Parathyroid adenoma (tissue), 2 donors: ENCODE measurements around the gene TMEM242.

Experiments
- H2AFZ ChIP-seq: fragments of 300-600 bp; sonication (generic); one replicate; pipeline ENCODE4 v1.7.0; 2017; ENCODE audit warnings: antibody characterized with exemption, mild to moderate bottlenecking
- H3K27ac ChIP-seq: fragments of 300-600 bp; sonication (generic); one replicate; pipeline ENCODE4 v1.7.0; 2017
- H3K27me3 ChIP-seq: fragments of 300-600 bp; sonication (generic); one replicate; pipeline ENCODE4 v1.7.0; 2017; ENCODE audit warnings: low read length; ENCODE audit not compliant: control insufficient read depth, insufficient read depth
- H3K36me3 ChIP-seq: fragments of 300-600 bp; sonication (generic); one replicate; pipeline ENCODE4 v1.7.0; 2017; ENCODE audit warnings: low read length; ENCODE audit not compliant: control insufficient read depth, insufficient read depth
- H3K4me1 ChIP-seq: fragments of 300-600 bp; sonication (generic); one replicate; pipeline ENCODE4 v1.7.0; 2017; ENCODE audit warnings: control low read depth
- H3K4me2 ChIP-seq: fragments of 300-600 bp; sonication (generic); one replicate; pipeline ENCODE4 v1.7.0; 2017; ENCODE audit warnings: low read length
- H3K4me3 ChIP-seq: fragments of 300-600 bp; sonication (generic); one replicate; pipeline ENCODE4 v1.7.0; 2017; ENCODE audit warnings: low read depth, low read length
- H3K79me2 ChIP-seq: fragments of 300-600 bp; sonication (generic); one replicate; pipeline ENCODE4 v1.7.0; 2017; ENCODE audit warnings: control low read depth
- H3K9ac ChIP-seq: fragments of 300-600 bp; sonication (generic); one replicate; pipeline ENCODE4 v1.7.0; 2017; ENCODE audit warnings: mild to moderate bottlenecking
- H3K9me3 ChIP-seq: fragments of 300-600 bp; sonication (generic); one replicate; pipeline ENCODE4 v1.7.0; 2017; ENCODE audit warnings: low read length; ENCODE audit not compliant: control insufficient read depth
- CTCF ChIP-seq: fragments of 300-600 bp; sonication (generic); IDR thresholded peaks from one replicate; pipeline ENCODE4 v1.7.0; 2017; ENCODE audit warnings: antibody characterized with exemption, mild to moderate bottlenecking
- donor health status: primary hyperparathyroidism.

The TMEM242 gene

GRCh38 chr6:157260735-157261410 lies 62.4 kb downstream of the TMEM242 start:
- Histone ChIP-seq H3K27ac (no peak overlapping the region), H3K79me2 (no peaks in the 10 kb centered on the region), H3K36me3 (no peaks in the 10 kb centered on the region), H3K4me1 (no peaks in the 10 kb centered on the region), H3K27me3 (no peaks in the 10 kb centered on the region), H3K9me3 (no peaks in the 10 kb centered on the region), H3K9ac (no peak overlapping the region), H3K4me2 (no peak overlapping the region), H3K4me3 (no peak overlapping the region), H2AFZ (no peak overlapping the region)
- TF ChIP-seq CTCF: no peak

DNA sequence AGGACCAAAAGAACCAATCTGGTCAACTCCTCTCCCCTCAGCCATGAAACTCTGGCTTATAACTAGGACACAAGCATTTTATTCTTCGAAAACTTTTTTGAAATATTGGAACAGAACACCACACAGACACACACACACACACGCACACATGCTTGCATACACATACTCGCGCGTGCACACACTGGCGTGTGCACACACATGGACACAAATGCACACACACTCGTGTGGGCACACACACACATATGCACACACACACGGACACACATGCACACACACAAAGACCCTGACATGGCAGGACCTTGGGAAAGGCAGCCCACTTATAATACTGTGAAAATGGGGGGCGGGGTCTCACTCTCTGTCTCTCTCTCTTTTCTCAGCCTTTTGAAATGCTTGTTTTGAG lies 63.9 kb downstream of the TMEM242 start:
- Histone ChIP-seq H3K27me3 (no peaks in the 10 kb centered on the region), H3K9ac (no peak overlapping the region)
- no peak for TF ChIP-seq CTCF

DNA sequence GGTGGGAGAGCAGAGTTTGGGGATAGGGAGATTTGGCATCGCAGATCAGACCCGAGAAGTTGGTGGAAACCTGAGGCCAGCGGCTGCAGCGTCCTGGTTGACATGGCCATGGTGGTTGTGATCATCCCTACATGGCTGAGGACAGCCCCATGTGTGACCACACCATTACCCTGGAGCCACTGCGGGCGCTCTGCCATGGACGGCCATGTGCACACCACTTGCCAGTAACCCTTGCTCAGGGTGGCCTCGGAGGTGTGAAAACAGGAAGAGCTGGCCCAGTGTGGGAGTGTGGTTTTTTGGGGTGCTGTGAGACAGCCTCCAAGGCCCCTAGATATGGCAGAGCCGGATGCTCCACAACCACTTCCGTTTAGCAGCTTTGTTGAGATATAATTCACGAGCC lies 64.4 kb downstream of the TMEM242 start:
- H3K27ac ChIP-seq: no peak overlapping the region
- TF ChIP-seq CTCF: no peak
- no peak overlapping the region for H3K4me2 ChIP-seq

More for the DNA sequence above, 63.9 kb downstream of the TMEM242 start:
- Histone ChIP-seq H3K79me2 (no peaks in the 10 kb centered on the region), H3K4me2 (no peak overlapping the region), H3K4me1 (no peaks in the 10 kb centered on the region), H3K36me3 (no peaks in the 10 kb centered on the region), H3K4me3 (no peak overlapping the region), H2AFZ (no peak overlapping the region), H3K27ac (no peak overlapping the region), H3K9me3 (no peaks in the 10 kb centered on the region)

DNA sequence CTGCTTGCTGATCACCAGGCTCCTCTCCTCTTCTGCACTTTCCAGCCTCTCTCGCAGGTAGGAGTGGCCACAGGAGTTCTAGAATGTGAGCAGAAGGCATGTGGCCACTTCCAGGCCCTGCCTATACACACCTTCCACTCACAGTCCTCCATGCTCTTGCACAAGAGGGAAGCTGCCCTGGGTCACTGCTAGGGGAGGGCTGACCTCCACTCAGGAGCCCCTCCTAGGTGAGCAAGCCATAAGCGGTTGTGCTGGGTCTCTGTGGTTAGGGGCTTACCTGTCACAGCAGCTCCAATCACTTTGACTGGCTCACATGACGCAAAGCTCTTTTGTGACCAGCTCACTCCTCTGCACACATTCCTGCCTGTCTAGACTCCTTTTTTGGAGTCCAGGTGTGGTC lies 68.2 kb downstream of the TMEM242 start:
- Histone ChIP-seq H3K4me1 (no peaks in the 10 kb centered on the region), H3K9me3 (no peaks in the 10 kb centered on the region), H3K4me3 (no peak overlapping the region), H2AFZ (no peak overlapping the region), H3K9ac (no peak overlapping the region), H3K36me3 (no peaks in the 10 kb centered on the region), H3K4me2 (no peak overlapping the region), H3K79me2 (no peaks in the 10 kb centered on the region), H3K27me3 (no peaks in the 10 kb centered on the region), H3K27ac (no peak overlapping the region)
- no peak for TF ChIP-seq CTCF

More for the DNA sequence above, 64.4 kb downstream of the TMEM242 start:
- H3K9me3 ChIP-seq: no peaks in the 10 kb centered on the region
- no peaks in the 10 kb centered on the region for H3K4me1 ChIP-seq
- H3K27me3 ChIP-seq: no peaks in the 10 kb centered on the region
- H2AFZ ChIP-seq: no peak overlapping the region
- H3K79me2 ChIP-seq: no peaks in the 10 kb centered on the region
- no peak overlapping the region for H3K4me3 ChIP-seq
- H3K9ac ChIP-seq: no peak overlapping the region
- no peaks in the 10 kb centered on the region for H3K36me3 ChIP-seq

- Histone ChIP-seq H2AFZ (no peak overlapping the region), H3K9ac (no peak overlapping the region), H3K27ac (no peak overlapping the region), H3K36me3 (no peaks in the 10 kb centered on the region), H3K4me3 (no peak overlapping the region), H3K9me3 (no peaks in the 10 kb centered on the region), H3K4me2 (no peak overlapping the region), H3K79me2 (no peaks in the 10 kb centered on the region), H3K4me1 (no peaks in the 10 kb centered on the region), H3K27me3 (no peaks in the 10 kb centered on the region)
- TF ChIP-seq CTCF: no peak
Observed at GRCh38 chr6:157254538-157254937, 68.8 kb downstream of the TMEM242 start.
